Measurements from ENCODE around the gene NAE1.
"Not testable (repeated sequence)": the region's sequence is repeated elsewhere in the genome, so short reads cannot be mapped to it uniquely, and the experiment has no call there.

NAE1 gene

GRCh38 chr16:66800856-66801255 is 29.9 kb downstream of the NAE1 start:
- no peak for DNase-seq

GRCh38 chr16:66798161-66798560 is 32.6 kb downstream of the NAE1 start:
- no peak for DNase-seq

GRCh38 chr16:66793984-66794383 is 36.8 kb downstream of the NAE1 start:
- not testable (repeated sequence) for DNase-seq

- no peak for DNase-seq
Observed at GRCh38 chr16:66790130-66790733, 40.5 kb downstream of the NAE1 start.

GRCh38 chr16:66787427-66787826 is 43.3 kb downstream of the NAE1 start:
- DNase-seq, result no peak

GRCh38 chr16:66786551-66786950 is 44.2 kb downstream of the NAE1 start:
- DNase-seq, result no peak

- no peak for DNase-seq
Observed at GRCh38 chr16:66776457-66776856, 54.3 kb downstream of the NAE1 start.

GRCh38 chr16:66774981-66775380 is 55.8 kb downstream of the NAE1 start:
- DNase-seq, result no peak

GRCh38 chr16:66758086-66758485 is 72.7 kb downstream of the NAE1 start:
- no peak for DNase-seq

GRCh38 chr16:66754819-66755218 is 76.0 kb downstream of the NAE1 start:
- no peak for DNase-seq

- no peak for DNase-seq
Observed at GRCh38 chr16:66754211-66754610, 76.6 kb downstream of the NAE1 start.

GRCh38 chr16:66752958-66753357 is 77.8 kb downstream of the NAE1 start:
- DNase-seq, result no peak

All from activated CD4-positive, alpha-beta T cell treated with anti-CD3 and anti-CD28 coated beads for 1 hour (primary cell).